ENCODE data around the gene ASTN2. TPM values are rescaled to one million over a fixed set of nuclear protein-coding genes. Genes with fewer than 3 reads are reported as not detected.

Gene ASTN2
- total and polyA plus RNA-seq, 2 donors = 3.1 to 10.2 TPM

- no peak for DNase-seq (ENCODE audit: extremely low spot score)
- WGBS = 96% methylated on average over 6 of the region's 6 CpGs
- H3K27ac ChIP-seq (ENCODE audit: low read depth) = no peak overlapping the region
- H3K4me1 ChIP-seq (ENCODE audit: insufficient read depth) = no peaks in the 10 kb centered on the region
- H3K36me3 ChIP-seq (ENCODE audit: insufficient read depth) = peaks cover 2% of the 10 kb centered on the region
- no peak overlapping the region for H3K4me3 ChIP-seq (ENCODE audit: low read depth, low read length)
These were observed 1020.8 kb downstream of the ASTN2 start for GRCh38 chr9:116394070-116394469.

GRCh38 chr9:116393198-116393597 is 1021.7 kb downstream of the ASTN2 start:
- peaks cover 2% of the 10 kb centered on the region for H3K36me3 ChIP-seq (ENCODE audit: insufficient read depth)
- H3K27ac ChIP-seq (ENCODE audit: low read depth) = no peak overlapping the region
- 91% methylated on average over 1 of the region's 1 CpG for WGBS
- no peak for DNase-seq (ENCODE audit: extremely low spot score)
- H3K4me3 ChIP-seq (ENCODE audit: low read depth, low read length) = no peak overlapping the region
- no peaks in the 10 kb centered on the region for H3K4me1 ChIP-seq (ENCODE audit: insufficient read depth)

GRCh38 chr9:116391306-116391900 is 1023.5 kb downstream of the ASTN2 start:
- Histone ChIP-seq H3K4me3 (ENCODE audit: low read depth, low read length) (no peak overlapping the region), H3K36me3 (ENCODE audit: insufficient read depth) (peaks cover 2% of the 10 kb centered on the region), H3K4me1 (ENCODE audit: insufficient read depth) (no peaks in the 10 kb centered on the region), H3K27ac (ENCODE audit: low read depth) (no peak overlapping the region)
- no peak for DNase-seq (ENCODE audit: extremely low spot score)
- WGBS = 77% methylated on average over 4 of the region's 4 CpGs

GRCh38 chr9:116390303-116391228 is 1024.3 kb downstream of the ASTN2 start:
- no peak for DNase-seq (ENCODE audit: extremely low spot score)
- H3K27ac ChIP-seq (ENCODE audit: low read depth) = no peak overlapping the region
- peaks cover 2% of the 10 kb centered on the region for H3K36me3 ChIP-seq (ENCODE audit: insufficient read depth)
- H3K4me1 ChIP-seq (ENCODE audit: insufficient read depth) = no peaks in the 10 kb centered on the region
- WGBS = 69% methylated on average over 7 of the region's 7 CpGs
- no peak overlapping the region for H3K4me3 ChIP-seq (ENCODE audit: low read depth, low read length)

GRCh38 chr9:116389541-116390302 is 1025.1 kb downstream of the ASTN2 start:
- no peak for DNase-seq (ENCODE audit: extremely low spot score)
- Histone ChIP-seq H3K36me3 (ENCODE audit: insufficient read depth) (peaks cover 2% of the 10 kb centered on the region), H3K27ac (ENCODE audit: low read depth) (no peak overlapping the region), H3K4me1 (ENCODE audit: insufficient read depth) (no peaks in the 10 kb centered on the region), H3K4me3 (ENCODE audit: low read depth, low read length) (no peak overlapping the region)
- 92% methylated on average over 1 of the region's 1 CpG for WGBS

- DNase-seq (ENCODE audit: extremely low spot score) = no peak
- Histone ChIP-seq H3K4me3 (ENCODE audit: low read depth, low read length) (no peak overlapping the region), H3K4me1 (ENCODE audit: insufficient read depth) (no peaks in the 10 kb centered on the region), H3K27ac (ENCODE audit: low read depth) (no peak overlapping the region), H3K36me3 (ENCODE audit: insufficient read depth) (peaks cover 2% of the 10 kb centered on the region)
- 63% methylated on average over 6 of the region's 6 CpGs for WGBS
These were observed 1026.7 kb downstream of the ASTN2 start for GRCh38 chr9:116387934-116388698.

GRCh38 chr9:116383936-116384335 is 1030.9 kb downstream of the ASTN2 start:
- DNase-seq (ENCODE audit: extremely low spot score) = no peak
- Histone ChIP-seq H3K36me3 (ENCODE audit: insufficient read depth) (no peaks in the 10 kb centered on the region), H3K27ac (ENCODE audit: low read depth) (no peak overlapping the region), H3K4me3 (ENCODE audit: low read depth, low read length) (no peak overlapping the region), H3K4me1 (ENCODE audit: insufficient read depth) (no peaks in the 10 kb centered on the region)
- 46% methylated on average over 4 of the region's 4 CpGs for WGBS

GRCh38 chr9:116383133-116383532 is 1031.7 kb downstream of the ASTN2 start:
- DNase-seq (ENCODE audit: extremely low spot score) = no peak
- H3K4me3 ChIP-seq (ENCODE audit: low read depth, low read length) = no peak overlapping the region
- no peak overlapping the region for H3K27ac ChIP-seq (ENCODE audit: low read depth)
- no peaks in the 10 kb centered on the region for H3K4me1 ChIP-seq (ENCODE audit: insufficient read depth)
- 67% methylated on average over 5 of the region's 5 CpGs for WGBS
- no peaks in the 10 kb centered on the region for H3K36me3 ChIP-seq (ENCODE audit: insufficient read depth)

GRCh38 chr9:116382053-116382452 is 1032.8 kb downstream of the ASTN2 start:
- no peak for DNase-seq (ENCODE audit: extremely low spot score)
- WGBS = 70% methylated on average over 4 of the region's 4 CpGs
- H3K27ac ChIP-seq (ENCODE audit: low read depth) = no peak overlapping the region
- H3K4me3 ChIP-seq (ENCODE audit: low read depth, low read length) = no peak overlapping the region
- no peaks in the 10 kb centered on the region for H3K4me1 ChIP-seq (ENCODE audit: insufficient read depth)
- no peaks in the 10 kb centered on the region for H3K36me3 ChIP-seq (ENCODE audit: insufficient read depth)

- no peaks in the 10 kb centered on the region for H3K4me1 ChIP-seq (ENCODE audit: insufficient read depth)
- WGBS = 88% methylated on average over 2 of the region's 2 CpGs
These were observed 1033.5 kb downstream of the ASTN2 start for GRCh38 chr9:116381350-116381749.

GRCh38 chr9:116380496-116380995 is 1034.3 kb downstream of the ASTN2 start:
- Histone ChIP-seq H3K36me3 (ENCODE audit: insufficient read depth) (no peaks in the 10 kb centered on the region), H3K4me1 (ENCODE audit: insufficient read depth) (no peaks in the 10 kb centered on the region), H3K4me3 (ENCODE audit: low read depth, low read length) (no peak overlapping the region), H3K27ac (ENCODE audit: low read depth) (no peak overlapping the region)
- no peak for DNase-seq (ENCODE audit: extremely low spot score)

More at GRCh38 chr9:116381350-116381749, 1033.5 kb downstream of the ASTN2 start:
- Histone ChIP-seq H3K36me3 (ENCODE audit: insufficient read depth) (no peaks in the 10 kb centered on the region), H3K27ac (ENCODE audit: low read depth) (no peak overlapping the region), H3K4me3 (ENCODE audit: low read depth, low read length) (no peak overlapping the region)
- no peak for DNase-seq (ENCODE audit: extremely low spot score)

- no peaks in the 10 kb centered on the region for H3K4me1 ChIP-seq (ENCODE audit: insufficient read depth)
- H3K27ac ChIP-seq (ENCODE audit: low read depth) = no peak overlapping the region
- WGBS = 78% methylated on average over 2 of the region's 2 CpGs
- no peak overlapping the region for H3K4me3 ChIP-seq (ENCODE audit: low read depth, low read length)
- no peaks in the 10 kb centered on the region for H3K36me3 ChIP-seq (ENCODE audit: insufficient read depth)
- DNase-seq (ENCODE audit: extremely low spot score) = no peak
These were observed 1035.0 kb downstream of the ASTN2 start for GRCh38 chr9:116379821-116380220.

GRCh38 chr9:116378873-116379272 is 1036.0 kb downstream of the ASTN2 start:
- WGBS = 98% methylated on average over 2 of the region's 2 CpGs
- Histone ChIP-seq H3K27ac (ENCODE audit: low read depth) (no peak overlapping the region), H3K4me3 (ENCODE audit: low read depth, low read length) (no peak overlapping the region), H3K4me1 (ENCODE audit: insufficient read depth) (no peaks in the 10 kb centered on the region), H3K36me3 (ENCODE audit: insufficient read depth) (no peaks in the 10 kb centered on the region)
- DNase-seq (ENCODE audit: extremely low spot score) = no peak

Measured in urinary bladder (tissue), 4 donors.